ENCODE measurements around the gene SYNJ2.

Gene SYNJ2

DNA sequence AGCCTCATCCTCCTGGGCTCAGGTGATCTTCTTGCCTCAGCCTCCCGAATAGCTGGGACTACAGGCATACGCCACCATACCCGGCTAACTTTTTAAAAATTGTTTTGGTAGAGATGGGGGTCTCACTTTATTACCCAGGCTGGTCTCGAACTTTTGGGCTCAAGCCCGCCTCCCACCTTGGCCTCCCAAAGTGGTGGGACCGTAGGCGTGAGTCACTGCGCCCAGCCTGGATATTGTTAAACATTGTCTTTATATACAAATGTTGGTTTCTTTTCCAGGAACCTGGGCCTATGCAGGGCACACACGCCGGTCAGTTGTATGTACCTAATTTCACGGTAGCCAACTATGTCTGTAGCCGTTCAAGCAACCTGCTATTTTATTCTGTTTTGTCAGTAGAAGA lies 60.1 kb downstream of the SYNJ2 start:
- no peak for DNase-seq (ENCODE audit: low read depth, low spot score)

DNA sequence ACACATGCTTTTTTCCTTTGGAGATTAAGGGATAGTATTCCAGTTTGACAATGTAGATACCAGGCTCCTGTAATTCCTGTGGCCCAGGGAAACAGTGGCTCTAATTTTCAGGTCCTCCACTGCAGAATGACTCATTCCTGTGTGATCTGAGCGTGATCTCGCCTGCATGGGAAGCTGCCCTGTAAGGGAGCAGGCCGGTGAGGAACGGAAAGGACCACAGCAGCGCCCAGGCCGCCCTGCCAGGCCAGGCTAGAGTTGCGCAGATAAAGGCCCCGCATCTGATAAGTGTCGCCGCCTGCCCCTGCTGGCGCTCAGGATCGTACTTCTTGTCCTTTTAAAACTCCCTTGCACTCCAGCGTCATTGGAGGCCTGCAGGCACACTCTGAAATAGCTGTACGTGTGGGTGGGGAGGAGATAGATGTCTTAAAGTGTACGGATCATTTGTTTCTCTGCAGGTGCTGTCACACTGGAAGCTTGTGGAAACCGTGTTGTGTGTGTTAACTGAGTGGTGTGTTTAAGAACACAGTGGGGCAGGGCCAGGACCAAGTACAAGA lies 60.7 kb downstream of the SYNJ2 start:
- peak; percentile 45 for DNase-seq (ENCODE audit: low read depth, low spot score)

DNA sequence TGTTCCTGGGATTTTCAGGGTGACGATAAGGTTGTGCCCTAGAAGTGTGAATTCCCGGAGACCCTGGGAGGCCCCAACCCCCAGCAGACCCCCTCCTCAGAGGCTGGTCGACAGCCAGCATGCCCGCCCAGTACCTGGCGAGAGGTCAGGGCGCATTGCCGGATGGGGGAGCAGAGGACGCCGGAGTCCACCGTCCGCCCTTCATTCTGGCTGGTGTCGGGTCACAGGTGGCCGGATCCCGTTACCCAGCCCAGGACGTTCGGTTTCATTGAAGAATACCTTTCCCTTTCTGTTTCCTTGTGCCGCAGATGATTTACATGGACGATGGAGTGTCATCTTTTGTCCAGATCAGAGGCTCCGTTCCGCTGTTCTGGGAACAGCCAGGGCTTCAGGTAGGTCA lies 61.3 kb downstream of the SYNJ2 start:
- DNase-seq (ENCODE audit: low read depth, low spot score), result no peak

DNA sequence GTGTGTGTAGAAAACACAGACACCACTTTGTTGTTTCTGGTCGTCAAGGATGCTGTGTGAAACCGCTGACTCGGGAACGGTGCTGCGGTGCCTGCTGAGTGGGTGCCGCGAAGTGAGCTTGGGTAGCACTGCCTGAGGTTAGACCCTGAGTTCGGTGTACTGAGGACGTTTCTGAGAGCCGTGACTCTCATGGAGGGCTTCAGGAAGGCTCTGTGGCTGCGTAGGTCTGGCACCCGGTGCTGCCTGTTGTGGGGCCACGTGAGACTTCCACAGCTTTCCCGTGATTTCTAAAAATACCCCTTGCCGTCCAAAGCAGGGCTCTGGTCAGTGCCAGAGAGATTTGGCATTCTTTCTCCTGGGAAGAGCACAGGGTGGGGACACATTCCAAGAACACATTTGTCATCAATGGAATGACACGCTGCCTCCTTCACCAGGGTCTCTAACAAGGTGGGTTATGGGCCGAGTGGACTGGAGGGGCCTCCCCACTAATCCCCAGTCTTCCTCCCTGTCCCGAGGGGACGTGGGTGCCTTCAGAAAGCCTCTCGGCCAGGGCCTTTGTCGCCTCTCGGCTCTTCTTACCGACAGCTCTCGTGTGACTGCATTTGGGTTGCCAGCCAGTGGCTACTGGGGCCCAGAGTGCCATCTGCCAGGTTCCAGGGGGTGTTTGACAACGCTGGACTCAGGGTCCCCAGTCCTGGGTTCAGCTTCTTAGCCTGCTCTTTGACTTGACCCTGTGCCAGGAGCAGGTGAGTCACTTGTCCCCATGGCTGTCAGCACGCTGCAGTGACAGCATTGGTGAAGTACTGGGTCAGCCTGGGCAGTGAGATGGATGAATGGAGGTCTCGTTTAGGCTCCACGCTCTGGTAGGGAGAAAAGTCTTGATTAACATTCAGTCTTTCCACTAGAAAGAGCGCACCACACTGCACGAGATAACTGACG lies 62.2 kb downstream of the SYNJ2 start:
- DNase-seq (ENCODE audit: low read depth, low spot score), result no peak

DNA sequence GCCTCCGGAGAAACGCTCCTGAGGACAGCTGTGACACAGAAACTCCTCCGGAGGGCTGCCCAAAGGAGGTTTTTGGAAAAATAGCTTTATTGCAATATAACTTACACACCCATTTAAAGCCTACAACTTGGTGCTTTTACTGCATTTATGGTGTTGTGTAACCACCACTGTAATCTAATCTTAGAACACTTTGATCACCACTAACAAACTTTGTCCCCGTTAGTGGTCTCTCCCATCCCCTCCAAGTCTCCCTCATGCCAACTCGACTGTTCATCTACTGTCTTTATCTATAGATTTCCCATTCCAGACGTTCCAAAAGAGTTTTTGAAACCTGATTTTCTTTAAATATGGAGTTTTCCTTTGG lies 62.8 kb downstream of the SYNJ2 start:
- no peak for DNase-seq (ENCODE audit: low read depth, low spot score)

DNA sequence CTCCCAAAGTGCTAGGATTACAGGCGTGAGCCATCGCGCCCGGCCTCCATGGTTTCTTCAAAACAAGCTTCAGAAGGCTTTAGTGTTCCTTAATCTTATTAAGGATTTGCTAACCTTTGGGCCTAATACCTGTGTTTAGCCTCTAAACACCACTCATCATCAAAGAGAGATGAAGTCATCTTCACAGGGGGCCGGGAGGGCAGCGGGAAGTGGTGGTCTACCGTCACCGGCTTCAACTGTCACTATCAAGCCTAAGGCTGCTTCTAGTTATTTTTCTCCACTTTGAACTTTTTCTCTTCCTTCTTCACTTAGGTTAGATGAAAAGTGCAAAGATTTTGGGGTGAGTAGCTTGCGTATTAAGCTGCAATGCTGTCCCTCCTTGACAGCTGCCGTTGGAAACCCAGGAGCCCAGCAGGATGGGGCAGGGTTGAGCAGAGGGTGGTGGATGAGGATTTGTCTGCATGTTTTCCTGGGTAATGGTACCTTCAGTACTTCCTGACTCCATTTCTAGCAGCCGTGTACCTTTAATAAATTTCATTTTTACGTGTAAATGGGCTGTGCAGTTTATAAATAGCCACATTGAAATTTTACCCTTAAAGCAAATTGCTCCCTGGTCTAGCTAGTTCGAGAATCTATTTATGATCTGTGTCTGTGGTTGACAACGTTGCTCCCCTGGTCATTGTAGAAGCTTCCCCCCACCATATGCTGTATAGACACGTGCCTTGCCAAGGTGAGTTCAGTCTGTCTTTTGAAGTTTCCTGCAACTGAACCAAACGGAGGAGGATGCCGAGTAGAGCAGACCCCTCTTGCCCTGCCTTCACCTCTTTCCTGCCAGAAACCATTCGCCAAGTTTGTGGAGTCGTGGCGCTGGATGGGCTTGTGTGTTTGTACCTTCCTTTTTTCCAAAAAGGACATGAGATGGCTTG lies 64.8 kb downstream of the SYNJ2 start:
- DNase-seq (ENCODE audit: low read depth, low spot score), result no peak

DNA sequence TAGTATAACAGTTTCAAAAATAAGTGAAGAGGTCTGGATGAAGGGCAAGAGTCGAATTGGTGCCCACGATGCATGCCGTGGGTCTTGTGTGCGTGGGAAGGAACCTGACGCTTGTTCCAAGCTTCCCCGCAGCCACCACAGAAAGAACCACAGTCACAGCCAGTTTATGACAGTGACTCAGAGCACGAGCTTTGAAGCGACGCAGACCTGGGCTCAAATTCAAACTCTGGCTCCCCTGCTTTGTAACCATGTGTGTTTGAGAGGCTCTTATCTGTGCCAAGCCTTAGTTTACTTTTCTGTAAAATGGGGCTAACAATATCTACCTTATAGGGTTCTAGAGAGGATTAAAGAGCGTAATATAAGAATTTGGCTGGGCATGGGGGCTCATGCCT lies 65.5 kb downstream of the SYNJ2 start:
- no peak for DNase-seq (ENCODE audit: low read depth, low spot score)

DNA sequence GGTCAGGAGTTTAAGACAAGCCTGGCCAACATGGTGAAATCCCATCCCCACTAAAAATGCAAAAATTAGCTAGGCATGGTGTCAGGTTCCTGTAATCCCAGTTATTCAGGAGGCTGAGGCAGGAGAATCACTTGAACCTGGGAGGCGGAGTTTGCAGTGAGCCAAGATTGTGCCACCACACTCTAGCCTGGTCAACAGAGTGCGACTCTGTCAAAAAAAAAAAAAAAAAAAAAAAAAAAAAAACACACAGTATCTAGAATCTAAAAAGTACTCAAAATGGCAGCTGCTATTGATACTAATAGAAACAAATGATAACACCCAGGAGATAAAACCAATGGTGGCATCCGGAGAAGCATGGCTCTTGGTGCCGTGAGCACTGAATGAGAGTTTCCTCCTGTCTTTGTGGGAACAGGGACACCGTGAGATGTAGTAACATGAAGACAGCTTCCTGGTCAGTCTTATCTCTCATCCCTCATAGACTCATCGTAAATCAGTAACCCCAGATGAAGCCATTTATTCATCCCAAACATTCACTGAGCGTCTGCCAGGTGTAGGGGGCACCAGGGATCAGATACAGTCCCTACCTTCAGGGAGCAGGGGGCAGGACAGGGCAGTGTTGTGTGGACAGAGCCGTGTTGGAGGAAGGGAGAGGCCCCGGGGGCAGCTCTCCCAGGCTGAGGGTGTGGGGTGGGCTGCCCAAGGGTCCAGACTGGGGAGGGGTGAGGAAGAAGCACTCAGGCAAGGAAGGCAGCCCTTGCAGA lies 66.1 kb downstream of the SYNJ2 start:
- no peak for DNase-seq (ENCODE audit: low read depth, low spot score)

DNA sequence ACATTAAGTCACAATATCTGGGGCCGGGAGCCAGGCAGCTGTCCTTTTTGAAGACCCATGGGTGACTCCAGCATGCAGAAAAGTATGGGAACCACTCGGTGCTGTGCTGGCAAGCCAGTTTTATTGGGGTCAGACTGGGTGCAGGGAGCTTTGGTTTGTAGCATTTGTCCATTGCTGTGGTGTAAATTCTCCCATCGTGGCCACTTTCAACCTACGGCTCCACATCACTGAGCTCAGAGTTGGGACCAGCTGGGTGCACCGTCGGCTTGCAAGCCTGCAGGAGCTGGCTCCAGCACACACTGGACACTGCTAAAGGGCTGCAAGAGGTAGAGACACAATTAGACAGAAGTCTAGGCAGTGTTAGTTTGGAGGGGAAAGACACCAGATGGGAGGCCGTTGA lies 66.9 kb downstream of the SYNJ2 start:
- DNase-seq (ENCODE audit: low read depth, low spot score), result no peak

DNA sequence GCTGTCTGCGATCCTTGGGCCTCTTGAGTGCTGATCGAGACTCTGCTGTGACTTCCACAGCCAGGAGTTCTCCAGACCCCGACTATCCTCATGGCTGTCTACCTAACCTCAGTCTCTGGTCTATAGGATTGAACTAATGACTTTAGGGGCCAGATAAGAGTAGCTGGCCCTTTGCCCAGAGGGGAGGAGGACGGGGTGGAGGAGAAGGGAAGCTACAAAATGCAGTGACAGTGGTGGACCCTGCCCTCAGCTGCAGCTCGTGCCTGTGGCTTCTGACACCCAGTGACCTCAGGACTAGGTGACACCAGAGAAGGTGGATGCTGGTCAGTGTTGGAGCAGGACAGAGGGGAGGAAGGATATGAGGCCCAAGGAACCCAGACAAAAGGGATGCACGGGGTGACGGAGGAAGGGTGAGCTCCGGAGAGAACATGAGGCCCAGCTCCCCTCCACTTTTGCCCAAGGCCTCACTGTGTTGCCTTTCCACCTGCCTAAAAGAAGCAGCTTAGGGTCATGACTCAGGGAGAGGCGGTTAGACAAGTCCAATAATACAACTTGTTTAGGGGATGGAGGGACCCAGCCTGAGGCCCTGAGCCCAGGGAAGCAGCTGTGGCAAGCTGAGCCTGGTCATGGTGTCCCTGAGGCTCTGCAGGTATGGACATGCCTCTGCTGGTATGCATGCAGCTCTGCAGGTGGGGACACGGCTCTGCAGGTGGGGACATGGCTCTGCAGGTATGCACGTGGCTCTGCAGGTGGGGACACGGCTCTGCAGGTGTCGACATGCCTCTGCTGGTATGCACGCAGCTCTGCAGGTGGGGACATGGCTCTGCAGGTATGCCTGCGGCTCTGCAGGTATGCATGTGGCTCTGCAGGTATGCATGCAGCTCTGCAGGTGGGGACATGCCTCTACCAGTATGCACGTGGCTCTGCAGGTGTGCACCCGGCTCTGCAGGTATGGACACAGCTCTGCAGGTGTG lies 67.7 kb downstream of the SYNJ2 start:
- no peak for DNase-seq (ENCODE audit: low read depth, low spot score)

DNA sequence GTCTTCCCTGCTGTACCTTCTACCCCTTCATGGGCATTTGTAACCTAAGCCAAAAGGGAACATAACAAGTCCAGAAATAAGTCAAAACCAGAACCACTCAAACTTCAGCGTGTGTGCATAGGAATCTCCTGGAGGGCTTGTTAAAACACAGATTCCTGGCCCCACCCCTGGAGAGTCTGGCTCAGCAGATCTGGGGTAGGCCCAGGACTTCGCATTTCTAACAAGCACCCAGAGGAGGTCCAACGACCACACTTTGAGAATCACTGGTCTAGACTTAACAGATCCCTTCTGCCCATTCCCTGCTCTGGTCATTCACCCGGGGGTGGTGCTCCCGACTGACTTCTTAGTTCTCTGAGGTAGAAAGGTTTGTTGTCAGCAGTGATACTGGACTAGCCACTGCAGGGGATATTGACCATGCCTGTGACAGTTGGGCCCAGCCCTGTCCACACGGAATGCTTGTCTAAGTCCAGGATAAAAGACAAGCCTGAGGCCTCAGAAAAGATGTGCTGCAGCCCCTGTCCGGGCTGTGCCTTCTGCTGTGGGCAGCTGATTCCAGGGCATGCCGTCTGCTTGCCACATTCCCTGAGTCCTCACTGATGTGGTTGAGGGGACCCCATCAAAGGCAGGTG lies 68.6 kb downstream of the SYNJ2 start:
- DNase-seq (ENCODE audit: low read depth, low spot score), result no peak

DNA sequence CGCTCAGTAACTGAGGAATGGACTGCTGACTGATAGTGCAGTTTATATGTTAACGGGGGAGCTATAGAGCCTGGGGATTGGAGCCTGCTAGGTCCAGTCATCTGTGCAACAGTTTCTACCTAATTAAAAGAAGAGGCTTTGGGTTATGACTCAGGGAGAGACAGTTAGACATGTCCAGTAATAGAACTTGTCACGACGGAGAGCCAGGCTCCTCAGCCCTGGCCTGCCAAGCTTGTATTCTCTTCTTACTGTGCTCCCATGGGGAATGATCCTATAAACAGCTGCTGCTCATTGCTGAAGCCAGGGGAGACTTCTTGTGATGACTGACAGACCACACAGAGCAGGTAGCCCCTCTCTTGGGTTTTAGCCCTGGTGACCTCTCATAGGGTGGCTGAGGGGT lies 69.3 kb downstream of the SYNJ2 start:
- DNase-seq (ENCODE audit: low read depth, low spot score), result no peak

DNA sequence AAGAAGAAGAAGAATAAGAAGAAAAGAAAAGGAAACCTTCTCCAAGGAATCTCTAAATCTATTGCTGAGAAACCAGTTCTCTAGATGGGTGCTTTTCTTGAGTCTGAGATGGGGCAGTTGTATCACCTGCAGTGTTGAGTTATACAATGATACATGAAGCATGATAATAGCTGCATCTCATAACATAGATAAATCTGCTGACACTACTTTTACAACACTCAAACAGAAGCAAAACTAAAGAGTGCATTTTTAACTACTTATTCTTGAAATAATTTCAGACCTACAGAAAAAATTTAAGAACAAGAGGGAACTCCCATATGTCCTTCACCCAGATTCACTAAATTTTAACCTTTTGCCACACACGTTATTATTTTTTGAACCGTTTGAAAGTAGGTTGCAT lies 70.3 kb downstream of the SYNJ2 start:
- no peak for DNase-seq (ENCODE audit: low read depth, low spot score)

DNA sequence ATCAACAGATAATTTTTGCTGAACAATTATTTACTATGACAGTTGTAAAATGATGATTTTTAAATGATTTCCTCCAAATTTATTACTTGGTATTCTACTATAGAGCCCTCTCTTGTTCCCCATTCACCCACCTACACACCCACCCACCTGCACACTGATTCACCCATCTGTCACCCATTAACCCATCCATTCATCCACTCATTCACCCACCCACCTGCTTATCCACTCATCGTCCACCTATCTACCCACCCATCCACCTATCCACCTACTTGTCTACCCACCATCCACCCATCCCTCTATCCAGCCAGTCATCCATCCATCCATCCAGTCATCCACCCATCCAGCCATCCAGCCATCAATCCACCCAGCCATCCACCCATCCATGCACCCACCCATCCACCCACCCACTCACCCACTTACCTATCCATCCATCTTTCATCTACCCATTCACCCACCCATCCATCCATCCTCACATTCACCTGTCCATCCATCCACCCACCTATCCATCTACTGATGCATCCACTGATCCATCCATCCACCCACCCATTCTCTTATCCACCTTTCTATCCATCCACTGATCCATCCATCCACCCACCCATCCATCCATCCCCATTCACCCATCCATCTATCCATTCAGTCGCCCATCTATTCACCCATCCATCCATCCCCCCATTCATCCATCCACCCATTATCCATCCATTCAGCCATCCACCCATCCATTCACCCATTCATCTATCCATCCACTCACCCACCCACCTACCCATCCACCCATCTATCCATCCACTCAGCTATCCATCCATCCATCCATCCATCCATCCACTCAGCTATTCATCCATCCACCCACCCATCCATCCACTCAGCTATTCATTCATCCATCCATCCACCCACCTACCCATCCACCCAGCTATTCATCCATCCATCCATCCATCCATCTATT lies 72.0 kb downstream of the SYNJ2 start:
- DNase-seq (ENCODE audit: low read depth, low spot score), result no peak

DNA sequence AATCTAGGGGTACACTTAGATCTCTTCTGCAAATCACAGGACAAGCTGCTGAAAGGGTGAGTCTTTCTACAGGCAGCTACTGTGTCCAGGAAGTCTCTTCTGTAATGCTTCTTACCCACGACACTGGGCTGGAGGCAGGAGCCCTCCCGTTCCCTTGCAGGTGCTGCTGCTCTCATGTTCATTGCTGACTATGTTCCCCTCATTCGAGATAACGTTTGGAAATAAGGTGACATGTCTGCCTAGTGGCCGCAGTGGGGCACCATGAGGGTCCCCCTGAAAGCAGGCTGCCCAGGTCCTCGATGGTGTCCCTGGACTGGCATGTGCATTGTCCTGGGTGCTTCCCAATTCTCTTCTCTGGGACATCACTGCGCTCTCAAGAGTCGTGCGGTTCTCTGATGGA lies 74.7 kb downstream of the SYNJ2 start:
- DNase-seq (ENCODE audit: low read depth, low spot score), result no peak

DNA sequence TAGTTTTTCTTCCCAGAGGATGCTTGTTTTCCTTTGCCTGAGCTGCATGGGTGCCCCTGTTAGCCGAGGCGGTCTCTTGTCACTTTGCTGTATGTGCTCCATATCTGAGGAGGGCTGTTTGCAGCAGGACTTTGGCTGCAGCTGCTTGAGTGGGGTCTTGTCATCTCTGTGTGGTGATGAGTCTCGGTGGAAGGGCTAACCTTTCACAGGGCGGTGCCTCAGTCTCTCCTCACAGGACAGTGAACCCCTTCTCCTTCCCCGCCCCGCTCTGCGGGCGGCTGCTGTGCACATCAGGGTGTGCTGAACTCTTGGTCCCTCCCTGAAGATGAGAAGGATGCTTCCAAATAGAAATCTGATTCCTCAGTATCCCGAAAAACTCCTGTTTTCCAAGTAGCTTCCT lies 75.1 kb downstream of the SYNJ2 start:
- no peak for DNase-seq (ENCODE audit: low read depth, low spot score)

DNA sequence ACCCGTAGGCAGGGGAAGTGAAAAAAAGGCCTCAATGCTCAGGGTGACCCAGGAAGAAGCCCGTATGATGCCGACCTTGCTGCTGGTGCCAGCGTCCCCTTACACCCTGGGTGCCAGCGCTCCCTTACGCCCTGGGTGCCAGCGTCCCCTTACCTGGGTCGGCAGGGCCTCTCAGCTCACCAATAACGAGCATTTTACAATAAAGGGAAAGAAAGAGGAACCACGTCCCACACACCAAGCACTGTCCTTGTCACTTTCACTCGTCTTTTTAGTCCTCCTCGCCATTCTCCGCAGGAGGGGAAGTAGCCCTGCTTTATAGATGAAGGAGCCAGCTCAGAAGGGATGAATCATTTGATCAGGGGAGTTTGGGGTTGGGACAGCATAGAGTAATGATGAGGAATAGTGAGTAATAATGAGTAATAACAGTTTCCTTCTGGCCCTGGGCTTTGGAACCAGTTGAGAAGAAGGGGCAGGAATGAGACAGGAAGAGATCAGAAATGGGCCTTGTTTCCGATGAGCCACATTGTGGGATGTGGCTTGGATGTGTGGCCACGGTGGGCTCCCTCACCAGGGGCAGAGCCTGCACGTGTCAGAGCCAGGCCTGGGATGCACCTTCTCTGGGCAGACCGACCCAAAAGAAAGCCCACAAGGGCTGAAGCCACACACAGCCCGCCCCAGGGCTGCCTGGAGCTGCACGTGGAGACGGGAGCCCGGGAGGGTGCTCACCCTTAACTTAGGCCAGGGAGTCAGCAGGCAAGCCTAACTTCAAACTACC lies 75.7 kb downstream of the SYNJ2 start:
- DNase-seq (ENCODE audit: low read depth, low spot score), result no peak

DNA sequence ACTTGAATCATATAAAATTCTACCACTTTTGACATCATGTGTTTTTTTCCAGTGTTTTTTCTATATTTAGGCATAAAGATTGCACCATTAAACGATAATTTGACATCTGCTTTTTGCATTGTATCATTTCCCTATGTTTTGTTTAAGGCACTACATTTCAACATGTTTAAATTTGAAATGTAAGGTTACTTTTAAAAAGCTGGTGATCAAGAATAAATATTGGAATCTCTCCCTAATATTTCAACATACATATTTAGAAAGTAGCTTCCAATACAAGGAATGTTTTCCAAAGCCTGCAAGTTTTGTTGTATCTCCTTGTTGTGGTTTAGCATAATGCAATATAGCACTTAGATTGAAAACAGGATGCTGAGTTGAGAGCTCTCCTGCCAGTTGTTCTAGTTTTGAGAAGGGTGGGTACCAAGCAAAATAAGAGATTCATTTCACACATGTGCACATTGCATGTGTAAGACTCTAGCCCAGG lies 76.5 kb downstream of the SYNJ2 start:
- DNase-seq (ENCODE audit: low read depth, low spot score), result no peak

All from brain pericyte (primary cell).